Right hindlimb (tissue), 1 donor: ENCODE measurements around the gene ITGA11.
A peak's percentile ranks its signal among the peaks of the same experiment; 100 is the strongest.

Experiments used
- DNase-seq: peaks from one replicate; pipeline ENCODE4 v3.0.0-alpha.2; 2018

Gene ITGA11

DNA sequence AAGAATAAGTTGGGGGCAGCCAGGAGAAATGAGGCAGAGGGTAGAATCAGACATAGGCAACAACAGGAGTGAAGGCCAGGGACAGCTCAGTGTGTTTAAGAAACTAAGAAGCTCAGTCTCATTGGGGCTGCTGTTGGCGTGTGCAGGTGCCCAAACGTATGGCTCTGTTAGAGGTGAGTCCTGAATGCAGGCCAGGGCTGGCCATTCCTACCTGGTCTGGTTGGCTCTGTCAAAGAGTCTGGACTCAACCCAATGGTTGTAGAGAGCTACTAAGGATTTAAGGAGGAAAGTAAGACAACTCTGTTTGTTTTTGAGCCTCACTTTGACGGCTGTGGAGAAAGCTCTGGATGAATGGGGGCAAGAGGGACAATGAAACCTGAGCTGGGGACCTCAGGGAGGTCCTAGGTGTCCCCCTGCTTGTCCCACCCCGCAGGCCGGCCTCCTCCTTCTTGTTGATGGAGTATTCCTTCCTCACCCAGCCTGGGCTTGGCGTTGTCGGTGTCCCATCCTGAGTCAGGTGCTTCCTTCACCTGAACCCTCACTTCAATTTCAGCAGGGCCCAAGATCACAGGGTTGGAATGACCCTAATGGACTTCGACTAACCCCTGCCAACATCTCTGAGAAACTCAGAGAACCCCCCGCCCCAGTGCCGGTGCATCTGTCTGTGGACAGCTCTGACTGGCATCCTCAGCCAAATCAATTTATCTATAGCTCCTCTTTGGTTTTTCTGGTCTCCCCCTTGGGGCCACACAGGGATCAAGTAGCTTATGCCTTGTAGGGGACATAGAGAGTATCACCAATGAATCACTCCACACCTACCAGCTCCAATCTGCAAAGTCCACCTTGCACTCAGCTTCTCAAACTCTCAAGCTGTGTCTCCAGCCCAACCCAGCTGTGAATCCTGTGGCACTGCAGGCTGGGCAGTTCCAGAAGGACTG is 8.3 kb downstream of the ITGA11 start:
- DNase-seq: peak; percentile 7

DNA sequence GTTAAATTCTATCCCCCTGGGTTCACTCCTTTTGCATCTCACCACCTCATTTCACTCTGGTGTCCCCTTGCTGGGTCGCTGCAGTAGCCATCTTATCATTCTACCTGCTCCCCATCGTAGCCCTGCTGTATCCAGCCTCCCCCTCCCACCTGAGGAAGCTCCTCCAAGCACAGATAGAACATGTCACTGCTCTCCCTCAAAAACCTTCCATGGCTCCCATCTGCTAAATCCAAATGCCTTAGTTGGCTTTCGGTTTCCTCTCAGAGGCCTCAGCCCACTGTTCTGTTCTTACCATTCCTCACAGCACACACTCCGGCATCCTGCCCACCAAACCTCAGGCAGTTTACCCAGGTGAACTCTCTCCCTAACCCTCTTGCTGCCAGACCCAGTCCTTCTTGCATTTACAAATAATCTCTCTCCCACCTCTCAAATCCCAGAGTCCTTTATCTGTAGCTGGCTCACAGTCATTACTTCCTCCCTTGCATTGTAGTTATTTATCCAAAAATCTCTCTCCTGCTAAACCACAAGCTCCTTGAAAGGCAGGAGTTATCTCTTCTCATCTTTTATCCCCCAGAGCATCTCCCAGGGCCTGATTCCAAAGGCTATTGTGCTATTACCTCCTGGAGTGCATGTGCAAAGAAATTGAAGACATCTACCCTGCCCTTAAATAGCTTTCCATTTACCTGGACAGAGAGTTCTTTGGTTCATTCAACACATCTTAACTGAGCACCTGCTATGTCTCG is 9.4 kb downstream of the ITGA11 start:
- peak; percentile 2 for DNase-seq

DNA sequence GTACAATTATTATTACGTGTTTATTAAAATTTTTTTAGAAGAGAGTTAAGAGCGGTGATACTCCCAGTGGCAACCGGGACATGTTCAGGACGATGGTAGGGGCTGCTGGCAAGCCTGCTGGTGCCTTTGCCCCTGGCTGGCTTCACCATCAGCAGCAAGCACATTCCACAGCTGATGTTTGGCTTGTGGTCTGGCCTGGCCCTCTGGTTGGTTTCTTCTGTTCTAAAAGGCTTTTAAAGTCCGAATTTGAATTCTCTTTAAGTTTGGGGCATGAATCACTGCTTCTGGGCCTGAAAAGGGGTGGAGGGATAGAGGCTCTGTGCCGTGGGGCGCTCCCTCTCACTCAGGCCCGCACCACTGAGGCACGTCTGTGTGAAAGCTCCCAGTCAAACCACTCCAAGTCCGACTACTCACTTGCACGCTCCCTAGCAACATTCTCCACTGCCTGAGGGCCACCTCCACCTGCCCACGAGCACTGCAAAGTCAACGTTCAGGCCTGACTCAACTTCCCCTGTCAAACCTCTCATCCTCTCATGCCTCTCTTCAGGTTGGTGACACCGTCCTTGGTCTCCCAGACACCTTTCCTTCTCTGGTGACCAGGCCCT is 10.1 kb downstream of the ITGA11 start:
- peak; percentile 29 for DNase-seq

- peak; percentile 26 for DNase-seq
These were observed 10.8 kb downstream of the ITGA11 start for GRCh38 chr15:68421115-68421551.

GRCh38 chr15:68420186-68420684 is 11.7 kb downstream of the ITGA11 start:
- peak; percentile 4 for DNase-seq

- peak; percentile 1 for DNase-seq
These were observed 12.4 kb downstream of the ITGA11 start for GRCh38 chr15:68419301-68420175.

- peak; percentile 74 for DNase-seq
These were observed 13.3 kb downstream of the ITGA11 start for GRCh38 chr15:68418611-68419161.

GRCh38 chr15:68417897-68418296 is 14.1 kb downstream of the ITGA11 start:
- DNase-seq: peak; percentile 2

GRCh38 chr15:68417051-68417450 is 14.9 kb downstream of the ITGA11 start:
- DNase-seq: peak; percentile 4

- no peak for DNase-seq
These were observed 15.8 kb downstream of the ITGA11 start for GRCh38 chr15:68416158-68416535.

GRCh38 chr15:68415501-68416157 is 16.3 kb downstream of the ITGA11 start:
- peak; percentile 13 for DNase-seq

- no peak for DNase-seq
These were observed 16.9 kb downstream of the ITGA11 start for GRCh38 chr15:68415061-68415460.

DNA sequence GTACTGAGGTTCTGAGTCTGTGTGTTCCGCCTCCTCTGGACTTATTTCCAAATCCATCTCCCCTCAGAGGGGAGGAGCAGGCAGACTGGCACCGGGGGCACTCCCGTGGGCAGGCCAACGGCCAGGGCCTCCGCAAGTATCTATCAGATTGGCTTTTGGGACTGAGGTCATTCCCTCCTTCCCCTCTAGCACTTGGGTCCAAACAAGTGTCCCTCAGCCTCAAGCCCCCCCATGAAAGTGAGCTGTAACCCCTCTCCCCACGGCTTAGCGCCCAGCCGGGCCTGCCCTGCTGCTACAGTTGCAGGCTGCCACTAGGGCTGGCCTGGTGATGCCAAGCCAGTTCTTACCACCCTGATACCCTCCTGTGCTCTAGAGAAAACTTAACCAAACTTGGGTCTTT is 17.4 kb downstream of the ITGA11 start:
- DNase-seq: peak; percentile 15

- no peak for DNase-seq
These were observed 17.8 kb downstream of the ITGA11 start for GRCh38 chr15:68414206-68414555.

DNA sequence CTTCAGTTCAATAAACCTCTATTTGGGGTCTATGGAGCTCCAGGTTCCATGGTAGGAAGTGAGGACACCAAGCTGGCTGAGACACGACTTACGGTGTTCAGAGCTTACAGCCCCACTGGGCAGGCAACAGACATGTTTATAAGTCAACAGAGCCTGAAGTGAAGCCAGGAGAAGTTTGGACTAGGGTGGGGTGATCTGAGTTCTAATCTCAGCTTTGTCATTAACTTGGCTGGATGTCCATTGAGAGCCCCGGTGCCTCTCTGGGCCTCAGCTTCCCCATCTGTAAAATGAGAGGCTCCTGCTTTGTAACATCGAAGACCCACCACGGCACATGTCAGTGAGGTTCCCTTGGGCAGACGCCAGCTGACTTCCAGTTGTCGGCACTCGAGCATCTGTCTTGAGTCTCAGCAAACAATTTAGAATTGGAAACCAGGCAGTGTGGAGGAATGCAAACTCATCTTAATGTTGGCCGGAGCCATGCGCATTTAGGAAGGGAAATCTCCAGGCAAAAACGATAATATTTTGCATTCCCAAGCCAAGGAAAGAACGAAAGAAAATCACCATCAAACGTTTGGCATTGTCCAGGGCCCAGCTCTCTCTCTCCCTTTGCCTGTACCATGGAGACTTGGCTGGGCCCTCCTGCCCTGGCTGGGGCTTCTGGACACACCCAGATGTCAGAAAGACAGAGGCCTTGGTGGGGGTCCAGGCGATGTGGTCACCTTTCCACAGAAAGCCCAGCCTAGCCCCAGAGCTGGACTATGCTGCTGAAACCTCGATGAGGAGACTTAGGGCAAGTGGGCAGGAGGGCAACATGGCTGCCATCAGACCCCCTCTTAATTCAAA is 18.4 kb downstream of the ITGA11 start:
- peak; percentile 68 for DNase-seq

GRCh38 chr15:68412218-68412617 is 19.7 kb downstream of the ITGA11 start:
- peak; percentile 14 for DNase-seq

DNA sequence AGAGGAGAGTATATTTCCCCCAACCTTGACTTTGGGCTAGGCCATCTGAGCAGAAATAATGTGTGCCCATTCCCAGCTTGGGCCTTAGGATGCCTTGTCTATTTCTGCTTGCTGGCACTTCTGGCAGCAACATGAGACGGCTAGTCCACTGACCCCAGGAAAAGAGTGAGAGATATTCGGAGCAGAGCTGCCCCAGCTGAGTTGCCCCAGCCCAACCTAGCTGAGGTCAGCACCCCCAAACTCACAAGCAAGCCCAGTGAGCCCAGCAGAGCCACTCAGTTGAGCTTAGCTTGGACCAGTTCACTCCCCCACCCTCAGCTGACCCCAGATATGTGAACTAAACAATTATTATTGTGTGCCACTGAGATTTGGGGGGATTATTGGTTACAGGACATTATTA is 20.2 kb downstream of the ITGA11 start:
- DNase-seq: peak; percentile 5

GRCh38 chr15:68411343-68411675 is 20.7 kb downstream of the ITGA11 start:
- peak; percentile 8 for DNase-seq

GRCh38 chr15:68410466-68411342 is 21.3 kb downstream of the ITGA11 start:
- DNase-seq: peak; percentile 2
